ENCODE measurements around the gene ASTN1.

Gene ASTN1

DNA sequence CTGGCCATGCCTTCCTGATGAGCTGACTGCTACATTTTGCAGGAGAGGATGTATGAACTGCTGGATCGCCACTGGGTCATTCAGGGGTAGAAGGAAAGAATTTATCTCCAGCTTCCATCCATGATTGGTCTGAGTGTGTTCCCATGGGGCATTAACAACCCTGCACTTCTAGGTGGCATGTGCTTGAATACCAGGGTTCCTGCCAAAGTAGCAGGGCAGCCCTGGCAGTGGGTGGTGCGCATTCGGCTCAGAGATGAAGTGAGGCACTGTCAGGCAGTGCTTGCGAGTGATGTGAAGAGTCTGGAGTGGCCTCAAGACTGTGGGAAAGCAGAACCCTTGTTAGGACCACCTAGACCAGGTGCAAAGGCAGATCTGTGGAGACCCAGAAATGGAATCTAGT lies 294.9 kb downstream of the ASTN1 start:
- no peak for DNase-seq

- no peak for DNase-seq
Measured at GRCh38 chr1:176866011-176866714, 298.3 kb downstream of the ASTN1 start.

DNA sequence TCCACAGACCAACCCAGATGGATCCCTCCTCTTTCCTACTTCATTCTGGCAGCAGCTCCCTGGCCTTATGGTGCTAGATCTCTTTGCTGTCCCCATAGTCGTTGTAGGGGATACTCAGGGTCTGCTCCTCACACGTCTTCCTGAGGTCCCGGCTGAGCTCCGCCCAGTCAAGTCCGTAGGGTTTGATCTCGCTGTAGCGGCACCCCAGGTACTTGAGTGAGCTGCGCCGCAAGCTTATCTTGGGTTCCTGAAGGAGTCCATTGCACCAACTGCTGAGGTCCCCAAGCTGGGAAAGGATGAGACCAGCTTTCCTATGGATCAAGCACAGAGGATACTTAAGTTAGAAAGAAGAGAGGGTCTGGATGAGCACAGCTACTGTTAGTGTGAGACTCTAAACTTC lies 300.3 kb downstream of the ASTN1 start:
- DNase-seq, result no peak

- DNase-seq, result no peak
Measured at GRCh38 chr1:176863613-176864012, 300.9 kb downstream of the ASTN1 start.

GRCh38 chr1:176858433-176858916 lies 306.0 kb downstream of the ASTN1 start:
- DNase-seq, result peak; percentile 24

DNA sequence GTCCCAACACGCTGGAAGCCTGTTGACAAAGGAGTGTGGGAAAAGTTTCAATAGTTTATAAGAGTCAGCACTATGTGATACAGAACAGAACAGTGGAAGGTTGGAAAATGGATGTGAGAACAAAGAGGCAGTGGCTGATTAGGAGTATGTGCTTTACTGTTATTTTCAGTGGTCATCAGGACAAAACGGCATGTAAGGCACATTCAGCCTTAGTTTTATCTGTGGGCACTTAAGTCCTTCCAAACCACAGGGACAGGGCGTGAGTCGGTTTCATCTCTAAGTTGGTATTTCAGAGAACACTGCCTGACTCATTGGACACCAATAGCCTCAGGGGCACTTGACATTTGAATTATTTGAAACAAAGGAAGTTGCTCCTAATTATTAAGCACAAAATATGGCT lies 306.9 kb downstream of the ASTN1 start:
- DNase-seq, result no peak

- no peak for DNase-seq
Measured at GRCh38 chr1:176854758-176855745, 309.5 kb downstream of the ASTN1 start.

DNA sequence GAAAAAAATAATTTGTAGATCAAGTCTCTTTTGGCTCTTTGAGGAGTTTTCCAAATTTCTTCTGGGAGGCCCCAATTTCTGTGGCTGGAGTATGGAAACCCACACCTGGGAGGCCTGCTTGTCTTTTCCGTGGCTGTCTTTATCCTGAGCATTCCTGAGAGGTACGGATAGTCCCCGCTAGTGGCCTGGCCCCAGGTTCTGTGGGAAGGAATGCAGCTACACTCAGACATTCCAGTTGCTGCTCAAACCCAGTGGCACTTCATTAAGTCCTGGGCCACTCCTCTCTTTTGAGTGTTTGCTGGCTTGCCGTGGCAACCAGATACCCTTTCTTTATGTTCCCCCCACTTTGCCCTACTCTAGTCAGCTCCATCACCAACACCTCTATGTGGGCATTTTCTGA lies 310.4 kb downstream of the ASTN1 start:
- DNase-seq, result no peak

DNA sequence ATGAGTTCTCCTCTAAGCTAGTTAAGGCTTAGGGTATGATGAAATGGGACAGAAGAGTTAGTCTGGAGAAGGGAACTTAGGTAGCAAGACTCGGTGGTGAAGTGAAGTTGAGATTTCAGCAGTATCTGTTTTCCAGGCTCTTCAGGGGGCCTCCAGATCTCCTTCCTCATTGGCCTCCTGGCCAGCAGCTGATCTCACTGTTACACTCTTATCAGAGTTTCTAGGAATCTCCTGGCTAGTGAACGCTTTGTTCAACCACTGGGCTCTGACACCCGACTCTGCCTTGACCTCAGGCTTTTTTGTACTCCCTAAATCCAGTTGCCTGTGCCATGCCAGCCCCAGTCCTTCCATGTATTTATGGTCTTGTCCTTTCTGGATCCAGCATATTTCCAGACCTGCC lies 311.0 kb downstream of the ASTN1 start:
- no peak for DNase-seq

DNA sequence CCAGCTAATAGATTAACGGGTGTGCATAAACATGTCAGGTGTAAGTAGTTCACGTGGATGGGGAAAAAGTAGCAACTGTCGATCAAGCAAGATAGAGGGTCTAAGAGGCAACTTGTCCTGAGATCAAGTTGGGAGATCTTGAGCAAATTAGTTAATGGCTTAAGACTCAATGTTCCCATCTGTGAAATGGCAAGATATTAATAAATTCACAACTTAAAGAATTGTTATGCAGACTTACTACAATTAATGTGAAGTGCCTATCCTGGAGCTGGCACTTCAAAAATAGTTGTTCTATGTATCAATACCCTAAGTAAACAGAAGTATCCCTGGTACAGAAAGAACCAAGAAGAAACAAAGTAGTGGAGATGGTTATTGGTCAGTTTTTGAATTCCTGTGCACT lies 312.4 kb downstream of the ASTN1 start:
- no peak for DNase-seq

- no peak for DNase-seq
Measured at GRCh38 chr1:176850871-176851270, 313.6 kb downstream of the ASTN1 start.

DNA sequence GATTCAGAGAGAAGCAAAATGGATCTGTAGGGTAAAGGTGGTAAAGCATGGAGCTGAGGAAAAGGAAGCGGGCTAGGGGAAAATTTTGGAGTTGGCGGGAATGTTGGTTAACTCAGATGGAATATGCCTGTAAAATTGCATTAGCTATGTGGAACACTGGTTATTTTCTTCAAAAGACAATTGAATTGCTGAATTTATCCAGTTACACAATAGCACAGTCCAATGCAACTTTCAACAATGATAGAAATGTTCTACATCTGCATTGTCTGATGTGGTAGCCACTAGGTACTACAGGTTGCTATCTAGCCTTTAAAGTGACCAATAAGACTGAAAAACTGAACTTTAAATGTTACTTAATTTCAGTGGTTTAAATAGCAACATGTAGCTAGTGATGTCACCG lies 315.2 kb downstream of the ASTN1 start:
- no peak for DNase-seq

- no peak for DNase-seq
Measured at GRCh38 chr1:176847052-176847451, 317.5 kb downstream of the ASTN1 start.

GRCh38 chr1:176843352-176844297 lies 320.9 kb downstream of the ASTN1 start:
- DNase-seq, result no peak

GRCh38 chr1:176841238-176841637 lies 323.3 kb downstream of the ASTN1 start:
- DNase-seq, result no peak

DNA sequence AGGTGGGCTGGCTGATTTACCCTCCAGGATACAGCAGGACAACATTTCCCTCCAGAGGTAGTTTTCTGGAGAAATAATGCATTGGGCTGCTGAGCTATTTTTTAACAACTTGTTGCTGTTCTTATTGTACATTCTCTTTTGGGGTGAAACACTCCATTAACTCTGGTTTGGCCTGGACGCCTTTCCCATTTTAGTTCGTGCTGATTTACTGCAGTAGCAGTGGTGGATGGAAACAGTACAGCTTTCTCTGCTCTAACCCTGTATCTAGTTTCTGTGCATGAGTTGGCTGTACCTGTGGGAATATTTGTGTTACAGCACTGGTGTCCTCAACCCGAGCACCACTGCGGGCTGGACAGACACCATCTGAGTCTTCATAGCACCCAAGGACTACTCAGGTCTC lies 325.3 kb downstream of the ASTN1 start:
- no peak for DNase-seq

DNA sequence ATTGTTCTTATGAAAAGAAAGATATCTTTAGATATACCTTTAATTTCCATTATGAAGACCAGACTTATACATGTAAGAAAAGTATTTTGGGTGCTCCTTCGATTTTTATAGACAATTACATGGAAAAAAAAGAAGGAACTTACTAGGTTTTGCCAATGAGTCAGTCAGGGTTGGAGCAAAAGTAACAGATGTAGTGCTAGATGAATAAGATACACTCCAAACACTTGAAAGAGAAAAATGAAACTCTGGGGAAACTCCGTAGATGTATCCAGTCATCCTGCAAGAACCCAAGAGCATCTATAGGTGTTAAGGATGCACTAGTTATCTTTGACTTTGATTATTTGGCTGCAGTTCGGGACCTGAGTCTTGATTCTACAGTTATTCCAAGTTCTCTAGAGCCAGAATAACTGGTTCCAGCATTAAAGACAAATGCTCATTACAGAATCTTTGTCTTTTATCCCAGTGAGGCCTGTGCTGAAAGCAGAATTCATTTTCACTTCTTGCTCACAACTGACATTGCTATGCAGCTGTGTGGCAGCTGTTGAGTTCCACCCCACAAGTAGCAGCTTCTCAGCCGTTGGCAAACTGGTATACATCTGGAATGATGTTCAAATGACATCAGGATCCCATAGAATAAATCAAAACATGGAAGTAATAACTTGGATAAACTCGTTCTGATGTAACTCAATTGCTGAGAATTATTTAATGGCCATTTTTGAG lies 326.1 kb downstream of the ASTN1 start:
- no peak for DNase-seq

DNA sequence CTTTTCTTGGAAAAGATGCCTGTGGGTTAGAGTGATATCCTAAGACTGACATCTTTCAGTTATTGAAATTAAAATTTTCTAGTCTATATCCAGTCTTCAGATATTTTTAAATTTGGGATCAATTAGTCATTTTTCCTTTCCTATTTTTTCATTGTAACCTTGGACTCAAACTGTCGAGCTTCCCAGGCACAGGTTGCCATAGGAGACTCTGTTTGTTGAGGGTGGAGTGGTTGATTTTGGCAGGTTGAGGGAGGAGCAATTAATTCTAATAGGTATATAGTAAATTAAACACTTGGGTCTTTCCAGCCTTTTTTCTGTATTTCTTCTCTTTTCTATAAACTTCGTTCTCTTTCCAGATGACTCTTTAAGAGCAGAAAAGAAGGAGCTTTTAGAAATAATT lies 326.8 kb downstream of the ASTN1 start:
- DNase-seq, result no peak

GRCh38 chr1:176831150-176831549 lies 333.4 kb downstream of the ASTN1 start:
- no peak for DNase-seq

- no peak for DNase-seq
Measured at GRCh38 chr1:176829261-176829660, 335.3 kb downstream of the ASTN1 start.

DNA sequence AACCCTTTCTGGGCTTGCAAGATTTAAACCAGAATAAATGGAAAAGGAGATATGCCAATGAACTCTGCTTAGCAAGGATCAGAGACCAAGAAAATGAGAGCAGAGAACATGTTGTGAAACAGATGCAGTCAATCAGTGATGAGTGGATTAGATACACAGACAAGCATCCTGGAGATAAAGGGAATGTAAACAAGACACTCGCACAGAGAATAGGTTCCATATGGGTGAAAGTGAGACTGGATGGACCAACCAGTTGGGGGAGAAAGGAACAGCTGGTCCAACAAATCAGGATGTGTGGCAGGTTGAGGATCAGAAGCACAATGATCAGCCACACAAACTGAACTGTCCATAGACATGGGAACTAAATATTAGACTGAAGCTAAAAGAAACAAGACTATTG lies 338.2 kb downstream of the ASTN1 start:
- no peak for DNase-seq

GRCh38 chr1:176820391-176821031 lies 344.0 kb downstream of the ASTN1 start:
- DNase-seq, result no peak

All from T1000 (cell line).